ENCODE measurements around the gene B3GNT3. TPM values are rescaled to one million over a fixed set of nuclear protein-coding genes. Genes with fewer than 3 reads are reported as not detected.

B3GNT3 gene, protein sequence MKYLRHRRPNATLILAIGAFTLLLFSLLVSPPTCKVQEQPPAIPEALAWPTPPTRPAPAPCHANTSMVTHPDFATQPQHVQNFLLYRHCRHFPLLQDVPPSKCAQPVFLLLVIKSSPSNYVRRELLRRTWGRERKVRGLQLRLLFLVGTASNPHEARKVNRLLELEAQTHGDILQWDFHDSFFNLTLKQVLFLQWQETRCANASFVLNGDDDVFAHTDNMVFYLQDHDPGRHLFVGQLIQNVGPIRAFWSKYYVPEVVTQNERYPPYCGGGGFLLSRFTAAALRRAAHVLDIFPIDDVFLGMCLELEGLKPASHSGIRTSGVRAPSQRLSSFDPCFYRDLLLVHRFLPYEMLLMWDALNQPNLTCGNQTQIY
- total RNA-seq = not detected in 2 replicates

DNA sequence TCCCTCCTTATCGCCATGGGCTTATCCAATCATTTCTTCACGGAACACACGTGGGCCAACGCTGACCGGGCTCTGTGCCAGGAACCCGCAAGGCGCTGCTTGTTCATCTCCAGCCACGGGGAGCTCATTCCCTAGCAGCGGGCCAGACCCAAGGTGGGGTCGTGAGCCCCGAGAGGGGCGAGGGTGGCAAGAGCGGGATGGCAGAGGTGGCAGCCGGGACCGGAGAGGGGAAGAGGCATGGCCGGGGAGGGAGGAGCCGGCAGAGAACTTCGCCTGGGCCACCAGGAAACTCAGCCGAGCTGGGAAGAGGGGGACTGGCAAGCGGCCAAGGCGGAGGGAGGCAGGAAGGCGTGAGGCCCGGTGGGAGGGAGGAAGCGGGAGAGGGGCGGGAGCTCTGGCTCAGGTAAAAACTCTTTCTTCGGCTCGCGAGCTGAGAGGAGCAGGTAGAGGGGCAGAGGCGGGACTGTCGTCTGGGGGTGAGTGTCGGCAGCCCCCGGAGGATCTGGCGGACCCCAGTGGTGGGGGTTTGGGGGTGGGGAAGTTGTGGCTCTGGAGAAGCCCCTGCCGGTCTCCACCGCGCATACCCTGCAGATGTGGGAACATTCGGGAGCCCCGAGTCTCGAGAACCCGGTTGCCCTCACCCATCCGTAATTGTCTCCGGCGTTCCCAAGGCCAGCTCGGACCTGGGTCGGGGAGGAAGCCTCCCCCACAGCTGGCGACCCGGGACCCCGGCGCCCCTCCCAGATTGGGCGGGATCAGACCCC is at the start of gene B3GNT3:
B3GNT3 (plus strand) TSS at position 408 of the 764 bp plus-strand sequence. CDS start 12,670 bp downstream, outside the sequence.

DNA sequence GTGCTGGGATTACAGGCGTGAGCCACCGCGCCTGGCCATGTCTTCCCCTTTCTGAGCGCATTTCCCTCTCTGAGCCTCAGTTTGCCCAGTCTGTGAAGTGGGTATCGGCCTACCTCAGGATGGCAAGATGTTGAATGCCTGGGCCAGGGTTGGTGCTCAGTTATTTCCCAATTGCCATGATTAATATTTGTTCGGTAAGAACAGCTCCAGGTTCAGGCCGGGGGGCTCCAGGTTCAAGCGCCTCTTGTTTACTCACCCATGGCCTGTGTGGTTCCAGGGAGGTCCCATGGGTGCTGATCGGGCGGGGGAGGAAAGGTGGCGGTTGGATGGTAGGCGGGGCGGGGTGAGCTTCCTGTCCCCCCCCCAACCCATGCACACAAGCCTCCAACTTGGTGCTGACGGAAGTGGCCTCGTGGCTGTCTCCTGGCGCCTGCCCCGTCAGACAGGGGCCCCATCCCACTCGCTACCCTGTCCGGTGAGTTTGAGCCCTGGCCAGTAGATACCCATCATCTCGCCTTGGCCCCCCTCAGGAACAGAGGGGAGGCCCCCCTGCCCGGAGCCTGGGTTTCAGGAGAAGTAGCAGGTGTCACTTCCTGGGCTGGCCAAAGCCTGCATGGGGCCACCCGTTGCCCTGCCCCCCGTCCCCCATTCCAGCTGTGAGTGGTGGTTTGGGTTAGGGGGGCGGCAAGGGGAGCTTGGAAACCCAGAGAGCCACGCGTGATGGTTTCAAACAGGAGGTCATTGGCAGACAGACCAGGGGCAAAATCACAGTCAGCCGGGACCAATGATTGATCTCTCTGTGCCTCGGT is 43.6 kb upstream of the B3GNT3 start, which contains the start of gene FCHO1:
FCHO1 (plus strand) TSS at position 375 of the 809 bp plus-strand sequence. CDS start 3,688 bp downstream, outside the sequence.

DNA sequence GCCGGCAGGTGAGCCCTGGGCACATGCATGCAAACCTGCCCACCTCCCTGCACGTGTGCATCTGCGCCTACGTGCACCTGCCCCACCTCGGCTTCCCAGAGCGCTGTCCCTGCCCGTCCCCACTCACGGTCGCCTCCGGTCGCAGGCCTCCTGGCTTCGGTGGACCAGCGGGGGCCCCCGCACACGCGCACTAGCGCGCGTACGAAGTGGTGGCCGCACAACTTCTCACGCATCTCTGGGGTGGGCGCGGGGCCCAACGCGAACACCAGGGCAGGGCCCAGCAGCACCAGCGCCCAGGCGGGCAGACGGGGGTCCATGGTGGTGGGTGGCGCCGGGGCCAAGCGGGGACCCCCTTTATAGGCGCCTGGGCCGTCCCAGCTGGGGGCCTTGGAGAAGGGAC is 26.3 kb downstream of the B3GNT3 start, which contains the start of gene INSL3:
INSL3 (minus strand) TSS at position 330 of the 400 bp plus-strand sequence; CDS start at position 317, 13 bp downstream.

DNA sequence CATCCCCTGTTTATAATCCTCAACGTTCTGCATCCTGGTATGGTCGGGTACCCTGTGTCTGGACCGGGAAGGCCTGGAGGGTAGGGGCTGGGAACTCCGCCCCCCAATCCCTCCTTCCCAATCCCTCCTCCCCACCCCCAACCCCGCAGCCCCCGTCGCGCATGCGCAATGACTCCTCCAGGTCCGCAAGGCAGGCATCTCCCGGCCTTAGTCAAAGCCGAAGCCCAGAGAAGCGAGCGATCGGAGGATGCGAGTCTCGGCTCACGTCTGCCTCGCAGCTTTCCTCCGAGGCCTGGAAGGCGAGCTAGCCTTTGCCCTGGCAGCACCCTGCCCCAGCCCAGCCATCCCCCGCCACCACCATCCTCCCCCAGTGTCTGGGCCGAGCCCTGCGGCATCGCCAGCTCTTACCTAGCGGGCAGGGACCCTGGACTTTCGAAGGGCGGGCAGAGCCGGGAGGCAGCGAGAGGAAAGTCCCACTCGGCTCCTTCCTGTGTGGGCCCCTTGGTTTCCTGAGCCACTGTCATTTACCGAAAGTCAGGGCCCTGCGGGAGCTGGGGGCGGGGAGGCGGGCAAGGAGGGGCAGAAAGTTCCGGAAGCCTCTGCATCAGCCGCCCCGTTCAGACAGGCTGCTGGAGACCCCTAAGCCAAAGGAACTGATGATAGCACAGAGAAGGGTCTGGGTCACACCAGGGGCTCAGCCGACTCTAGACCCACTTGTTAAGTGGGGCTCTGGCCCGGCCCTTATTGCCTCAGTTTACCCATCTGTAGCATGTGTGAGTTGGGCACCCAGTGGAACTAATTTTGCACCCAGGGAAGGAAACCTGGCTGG is 52.8 kb downstream of the B3GNT3 start, which contains the start of gene JAK3:
JAK3 (minus strand) TSS at position 445 of the 829 bp plus-strand sequence. CDS start 3,565 bp downstream, outside the sequence.

DNA sequence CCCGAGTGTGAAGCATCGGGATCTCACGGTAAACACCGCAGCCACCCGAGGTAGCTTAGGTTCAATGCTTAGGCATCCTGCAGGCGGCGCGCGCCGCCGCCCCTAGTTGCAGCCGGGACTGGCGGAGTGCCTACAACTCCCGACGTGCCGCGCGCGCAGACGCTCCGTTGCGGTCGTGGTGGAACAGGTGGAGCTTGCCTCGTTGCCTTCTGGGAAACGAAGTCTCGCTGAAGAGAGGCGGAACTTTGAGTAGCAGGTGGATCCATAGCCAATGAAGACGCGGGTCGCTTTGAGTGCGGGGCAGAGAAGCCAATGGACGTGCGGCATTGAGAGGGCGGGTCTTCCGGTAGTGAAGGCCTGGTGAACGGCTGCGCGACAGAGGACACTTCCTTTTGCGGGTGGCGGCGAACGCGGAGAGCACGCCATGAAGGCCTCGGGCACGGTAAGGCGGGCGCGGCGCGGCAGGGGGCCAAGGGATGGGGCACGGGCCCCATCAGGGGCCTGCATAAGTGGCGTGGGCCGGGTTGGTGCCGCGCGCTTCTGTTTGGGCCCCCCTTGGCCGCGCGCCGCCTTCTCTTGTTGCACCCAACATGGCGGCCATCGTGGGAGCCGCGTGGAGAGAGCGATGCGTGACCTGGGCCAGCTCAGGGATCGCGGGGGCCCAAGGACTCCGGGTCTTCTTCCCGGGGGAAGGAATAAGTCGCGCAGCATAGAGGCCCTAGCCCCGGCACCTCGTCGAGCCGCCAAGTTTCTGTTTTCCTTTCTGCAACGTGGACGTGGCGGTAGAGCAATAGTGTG is 64.8 kb downstream of the B3GNT3 start, which contains the start of gene RPL18A:
RPL18A (plus strand) TSS at position 378 of the 798 bp plus-strand sequence; CDS start at position 425, 47 bp downstream.

Small RNAs within 50 kb of the gene (small RNA-seq; reads per million reads assigned to genes)
- not detected for gene SNORA68

Other genes starting within 250 kb of the B3GNT3 start
- 91.4 and 113 TPM in 2 replicates for gene COLGALT1, start 239.5 kb upstream of the B3GNT3 start, total RNA-seq
- gene UNC13A, start 106.8 kb upstream of the B3GNT3 start, total RNA-seq = 0.12 and 0.16 TPM in 2 replicates
- gene MAP1S, start 75.7 kb upstream of the B3GNT3 start, total RNA-seq = 15.4 and 19.3 TPM in 2 replicates
- 0.32 and 1.5 TPM in 2 replicates for gene FCHO1, start 43.7 kb upstream of the B3GNT3 start, total RNA-seq
- gene INSL3, start 26.4 kb downstream of the B3GNT3 start, total RNA-seq = not detected in 2 replicates
- gene JAK3, start 52.8 kb downstream of the B3GNT3 start, total RNA-seq = 5.6 and 15.3 TPM in 2 replicates
- gene RPL18A, start 64.8 kb downstream of the B3GNT3 start, total RNA-seq = 839 and 1,248 TPM in 2 replicates
- under 0.01 and 0.49 TPM in 2 replicates for gene SLC5A5, start 76.8 kb downstream of the B3GNT3 start, total RNA-seq
- 16.6 and 21.7 TPM in 2 replicates for gene CCDC124, start 137.9 kb downstream of the B3GNT3 start, total RNA-seq
- 0.24 TPM in 1 of 2 replicates, not detected in the other for gene KCNN1, start 172.0 kb downstream of the B3GNT3 start, total RNA-seq
- 11.0 and 12.3 TPM in 2 replicates for gene ARRDC2, start 213.0 kb downstream of the B3GNT3 start, total RNA-seq

Measured in hair follicle dermal papilla cell (primary cell).